GM19035 (cell line): ENCODE results near the gene RFC5.

Experiments used
- ATAC-seq: cut with Tn5 transposase; IDR thresholded peaks from one replicate; pipeline ENCODE4 v1.9.1; 2021; ENCODE audit not compliant: unreplicated experiment

Gene RFC5

DNA sequence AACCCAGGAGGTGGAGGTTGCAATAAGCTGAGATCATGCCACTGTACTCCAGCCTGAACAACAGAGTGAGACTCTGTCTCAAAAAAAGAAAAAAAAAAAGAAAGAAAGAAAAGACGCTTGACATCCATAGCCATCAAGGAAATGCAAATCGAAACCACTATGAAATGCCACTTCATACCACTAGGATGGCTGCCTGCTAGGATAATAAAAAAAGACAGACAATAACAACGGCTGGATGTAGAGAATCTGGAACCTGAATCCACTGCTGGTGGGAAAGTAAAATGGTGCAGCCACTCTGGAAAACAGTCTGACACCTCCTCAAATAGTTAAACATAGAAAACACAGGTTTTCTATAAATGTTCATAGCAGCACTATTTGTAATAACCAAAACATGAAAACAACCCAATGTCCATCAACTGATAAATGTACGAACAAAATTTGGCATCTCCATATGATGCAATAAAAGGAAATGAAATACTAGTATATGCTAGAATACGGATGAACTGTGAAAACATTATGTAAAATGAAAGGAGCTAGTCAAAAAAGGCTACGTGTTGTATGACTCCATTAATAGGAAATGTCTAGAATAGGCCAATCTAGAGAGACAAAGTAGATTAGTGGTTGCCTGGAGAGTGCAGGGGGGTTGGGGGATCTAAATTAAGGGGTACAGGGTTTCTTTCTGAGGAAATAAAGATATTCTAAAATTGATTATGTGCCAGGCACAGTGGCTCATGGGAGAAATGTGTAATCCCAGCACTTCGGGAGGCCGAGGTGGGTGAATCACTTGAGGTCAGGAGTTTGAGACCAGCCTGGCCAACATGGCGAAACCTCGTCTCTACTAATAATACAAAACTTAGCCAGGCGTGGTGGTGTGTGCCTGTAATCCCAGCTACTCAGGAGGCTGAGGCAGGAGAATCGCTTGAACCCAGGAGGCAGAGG, 34.7 kb downstream of the RFC5 start:
- ATAC-seq = no peak

DNA sequence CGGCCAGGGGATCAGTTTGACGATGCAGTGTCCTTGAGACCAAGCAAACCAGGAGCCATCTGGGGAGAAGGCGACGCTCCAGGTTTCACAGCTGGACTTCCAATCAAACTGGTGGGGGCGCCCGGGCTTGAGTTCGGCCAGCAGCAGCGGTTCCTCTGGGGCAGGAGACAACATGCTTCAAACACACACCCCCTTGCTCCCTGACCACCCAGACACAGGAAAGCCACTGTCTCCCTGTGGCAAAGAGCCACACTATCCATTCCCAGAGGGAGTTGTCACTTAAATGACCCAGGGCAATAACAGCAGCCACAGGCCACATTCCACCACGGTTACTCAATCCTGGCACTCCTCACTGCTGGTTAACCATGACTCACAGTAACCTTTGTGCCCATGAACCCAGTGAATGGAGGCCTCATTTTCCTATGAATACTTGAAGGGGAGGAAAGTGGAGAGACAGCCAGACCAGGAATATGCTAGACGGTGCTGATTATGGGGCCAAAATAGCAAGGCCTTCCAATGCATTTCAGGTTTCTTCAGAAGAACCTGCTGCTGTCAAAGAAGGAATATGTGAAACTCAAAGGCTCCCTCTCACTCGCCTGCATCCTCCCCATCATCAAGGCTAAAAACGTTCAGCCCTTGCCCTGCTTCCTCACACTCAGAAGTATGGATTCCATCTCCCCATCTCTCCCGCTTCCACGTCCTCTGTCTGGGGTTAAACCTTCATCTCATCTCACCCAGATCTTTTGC, 36.0 kb downstream of the RFC5 start:
- no peak for ATAC-seq

DNA sequence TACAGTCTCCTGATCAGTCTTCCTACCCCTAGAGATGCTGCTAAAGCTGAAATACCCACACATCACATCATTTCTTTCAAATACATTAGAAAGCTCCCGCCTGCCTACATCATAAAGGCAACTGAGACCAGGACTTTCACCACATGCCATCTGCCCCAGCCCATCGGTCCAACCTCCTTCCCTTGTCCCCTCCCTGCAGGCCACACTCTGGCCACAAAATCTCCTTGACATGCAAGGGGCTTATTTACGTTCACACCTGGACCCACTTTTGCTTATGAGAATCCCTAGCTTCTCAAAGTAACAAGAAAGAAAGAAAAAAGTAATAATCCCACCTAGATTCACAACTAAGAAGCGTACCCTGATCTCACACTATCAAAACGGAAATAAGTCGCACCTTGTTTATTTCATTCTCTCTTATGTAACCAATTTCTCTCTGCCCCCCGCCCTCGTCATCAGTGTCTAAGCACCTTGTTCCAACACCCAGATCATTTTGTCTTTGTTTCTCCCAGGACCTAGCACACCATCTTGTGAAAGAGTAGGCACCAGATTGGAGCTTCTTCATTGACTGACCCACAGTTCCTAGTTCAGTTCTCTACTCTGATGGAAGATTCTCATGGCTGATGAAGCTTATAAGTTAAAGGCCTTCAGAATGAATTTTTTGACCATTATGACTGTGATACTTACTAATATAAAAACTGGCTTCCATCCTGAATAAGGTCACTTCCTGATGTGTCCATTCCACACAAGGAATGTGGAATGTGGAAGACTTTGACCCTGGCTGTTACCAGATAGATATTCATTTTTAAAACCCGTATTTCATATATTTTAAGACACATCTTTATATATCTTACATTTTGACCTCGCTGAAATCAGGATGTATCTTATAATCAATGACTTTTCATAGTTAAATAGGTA, 36.8 kb downstream of the RFC5 start:
- ATAC-seq = no peak

DNA sequence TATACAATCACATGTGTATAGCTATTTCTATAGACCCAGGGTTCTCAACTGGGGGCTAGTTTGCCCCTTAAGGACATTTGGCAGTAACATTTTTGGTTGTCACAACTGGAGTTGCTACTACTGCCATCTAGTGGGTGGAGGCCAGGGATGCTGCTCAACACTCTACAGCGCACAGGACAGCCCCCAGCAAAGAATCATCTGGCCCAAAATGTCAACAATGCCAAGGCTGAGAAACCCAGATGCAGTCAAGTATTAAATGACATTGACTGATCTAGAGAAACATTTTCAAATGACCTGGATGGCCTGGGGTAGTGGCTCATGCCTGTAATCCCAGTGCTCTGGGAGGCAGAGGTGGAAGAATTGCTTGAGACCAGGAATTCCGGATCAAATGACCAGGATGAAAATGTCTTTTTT, 38.6 kb downstream of the RFC5 start:
- peak; percentile 70 for ATAC-seq

DNA sequence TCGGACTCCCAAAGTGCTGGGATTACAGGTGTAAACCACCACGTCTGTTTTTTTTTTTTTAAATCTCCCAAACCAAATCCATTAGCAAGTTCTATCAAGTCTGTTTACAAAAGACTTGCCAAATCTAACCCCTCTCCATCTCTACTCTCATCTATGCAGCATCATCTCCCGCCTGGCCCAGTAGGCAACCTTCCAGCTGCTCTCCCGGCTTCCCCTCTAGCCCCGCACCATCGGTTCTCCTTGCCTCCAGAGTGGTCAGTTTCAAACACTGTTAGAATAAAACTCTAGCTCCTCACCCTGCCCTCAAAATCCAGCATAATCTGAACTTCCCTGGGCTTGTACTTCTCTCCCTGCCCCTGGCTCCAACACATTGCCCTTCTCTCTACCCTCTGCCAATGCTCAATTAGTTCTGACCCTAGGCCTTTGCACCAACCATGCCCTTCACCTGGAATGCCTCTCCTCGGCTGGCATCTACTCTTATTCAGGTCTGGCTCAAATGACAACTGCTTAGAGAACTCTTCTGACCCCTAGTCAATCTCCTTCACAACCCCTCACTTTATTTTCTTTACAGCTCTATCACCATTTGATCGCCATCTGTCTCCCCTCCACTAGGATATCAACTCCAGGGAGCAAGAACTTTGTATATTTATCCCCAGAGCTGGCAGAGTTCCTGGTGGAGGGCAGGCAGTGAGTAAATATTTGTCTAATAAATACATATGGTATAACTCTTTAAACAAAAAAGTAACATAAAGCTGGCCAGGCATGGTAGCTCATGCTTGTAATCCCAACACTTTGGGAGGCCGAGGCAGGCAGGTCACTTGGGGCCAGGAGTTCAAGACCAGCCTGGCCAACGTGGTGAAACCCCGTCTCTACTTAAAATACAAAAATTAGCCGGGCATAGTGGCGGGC, 39.6 kb downstream of the RFC5 start:
- ATAC-seq = no peak

DNA sequence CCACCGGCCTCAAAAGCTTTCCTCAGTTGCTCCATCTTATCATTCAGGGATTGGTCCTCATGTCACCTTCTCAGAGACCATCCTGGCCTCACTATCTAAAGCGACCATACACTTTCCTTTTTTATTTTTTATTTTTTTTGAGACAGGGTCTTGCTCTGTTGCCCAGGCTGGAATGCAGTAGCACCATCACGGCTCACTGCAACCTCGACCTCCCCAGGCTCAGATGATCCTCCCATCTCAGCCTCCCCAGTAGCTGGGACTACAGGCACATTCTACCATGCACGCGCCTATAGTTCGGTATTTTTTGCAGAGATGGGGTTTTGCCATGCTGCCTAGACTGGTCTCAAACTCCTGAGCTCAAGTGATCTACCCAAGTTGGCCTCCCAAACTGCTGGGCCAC, 41.7 kb downstream of the RFC5 start:
- no peak for ATAC-seq

DNA sequence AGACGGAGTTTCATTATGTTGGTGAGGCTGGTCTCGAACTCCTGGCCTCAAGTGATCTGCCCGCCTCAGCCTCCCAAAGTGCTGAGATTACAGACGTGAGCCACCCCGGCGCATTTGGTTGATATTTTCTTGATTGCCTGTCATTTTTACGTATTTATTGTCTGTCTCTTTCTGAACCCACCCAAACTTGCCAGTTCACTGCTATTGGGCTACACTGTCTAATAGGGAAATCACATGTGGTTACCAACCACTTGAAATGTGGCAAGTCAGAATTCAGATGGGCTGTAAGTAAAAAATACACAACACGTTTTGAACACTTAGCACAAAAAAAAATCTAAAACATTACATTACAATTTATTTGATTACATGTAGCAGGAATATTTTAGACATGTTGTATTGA, 42.4 kb downstream of the RFC5 start:
- no peak for ATAC-seq

DNA sequence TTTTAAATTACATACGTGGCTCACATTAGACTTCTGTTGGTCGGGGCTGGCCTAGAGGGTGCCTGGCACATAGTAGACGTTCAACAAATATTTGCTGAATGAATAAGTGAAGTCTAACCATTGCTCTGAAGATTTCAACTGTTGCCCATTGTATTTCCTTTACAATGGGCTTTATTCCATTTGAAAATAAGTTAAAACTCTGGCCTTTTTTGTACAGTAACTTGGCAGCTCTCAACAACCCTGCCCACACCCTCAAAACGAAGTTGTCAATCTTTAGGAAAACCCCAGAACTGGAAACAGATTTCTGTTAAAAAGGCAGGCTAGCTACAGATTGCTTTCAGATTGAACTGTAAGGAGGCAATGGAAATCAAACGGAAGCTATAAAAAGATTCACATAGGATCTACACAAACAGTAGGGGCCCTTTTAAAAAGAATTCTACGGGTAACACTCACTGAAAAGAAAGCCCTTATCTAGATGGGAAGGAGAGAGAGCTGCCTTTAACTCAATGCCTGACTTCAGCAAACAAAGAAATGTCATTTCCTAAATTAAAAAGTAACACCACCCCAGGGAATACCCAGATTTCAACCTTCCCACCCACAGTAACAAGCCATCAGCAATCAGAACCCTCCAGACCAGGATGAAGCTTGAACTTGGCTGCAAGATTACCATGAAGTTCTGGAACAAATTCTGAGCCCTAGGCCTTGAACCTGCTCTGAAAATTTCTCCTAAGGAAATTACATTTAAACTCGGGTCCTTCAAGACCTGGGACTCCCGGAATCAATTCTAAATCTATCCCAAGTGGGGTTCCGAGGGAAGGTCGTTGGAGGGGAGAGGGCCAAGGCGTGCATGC, 43.1 kb downstream of the RFC5 start:
- ATAC-seq = no peak

DNA sequence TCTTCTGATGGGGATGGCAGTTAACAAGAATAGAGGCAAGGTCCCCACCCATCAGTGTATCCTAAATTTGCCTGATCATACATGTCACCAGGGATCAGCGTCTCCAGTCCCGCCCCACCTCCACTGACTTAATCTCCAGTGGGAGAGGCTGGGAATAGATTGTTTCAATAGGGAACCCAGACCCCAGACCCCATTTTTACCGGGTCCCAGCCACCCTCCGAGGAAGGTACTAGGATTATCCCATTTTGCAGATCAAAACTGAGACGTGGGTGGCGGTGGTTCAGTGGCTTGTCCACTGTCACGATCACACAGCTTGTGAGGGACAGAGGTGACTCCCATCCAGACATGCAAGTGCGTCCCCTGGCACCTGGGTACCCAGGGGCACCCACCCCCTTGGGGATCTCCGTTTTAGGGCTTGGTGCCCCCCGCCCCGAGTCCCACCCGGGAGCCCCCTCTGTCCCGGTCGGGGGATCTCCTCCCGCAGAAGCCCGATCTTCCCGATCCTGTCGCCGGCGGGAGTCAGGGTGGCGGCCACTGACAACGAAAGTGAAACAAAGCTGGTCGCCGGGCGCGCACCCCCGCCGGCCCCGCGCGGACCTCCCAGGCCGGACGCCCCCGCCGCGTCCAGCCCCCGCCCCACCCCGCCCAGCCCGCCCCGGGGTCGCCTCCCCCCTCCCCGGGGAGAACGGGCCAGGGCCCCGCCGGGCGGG, 44.0 kb downstream of the RFC5 start:
- ATAC-seq = peak; percentile 42

DNA sequence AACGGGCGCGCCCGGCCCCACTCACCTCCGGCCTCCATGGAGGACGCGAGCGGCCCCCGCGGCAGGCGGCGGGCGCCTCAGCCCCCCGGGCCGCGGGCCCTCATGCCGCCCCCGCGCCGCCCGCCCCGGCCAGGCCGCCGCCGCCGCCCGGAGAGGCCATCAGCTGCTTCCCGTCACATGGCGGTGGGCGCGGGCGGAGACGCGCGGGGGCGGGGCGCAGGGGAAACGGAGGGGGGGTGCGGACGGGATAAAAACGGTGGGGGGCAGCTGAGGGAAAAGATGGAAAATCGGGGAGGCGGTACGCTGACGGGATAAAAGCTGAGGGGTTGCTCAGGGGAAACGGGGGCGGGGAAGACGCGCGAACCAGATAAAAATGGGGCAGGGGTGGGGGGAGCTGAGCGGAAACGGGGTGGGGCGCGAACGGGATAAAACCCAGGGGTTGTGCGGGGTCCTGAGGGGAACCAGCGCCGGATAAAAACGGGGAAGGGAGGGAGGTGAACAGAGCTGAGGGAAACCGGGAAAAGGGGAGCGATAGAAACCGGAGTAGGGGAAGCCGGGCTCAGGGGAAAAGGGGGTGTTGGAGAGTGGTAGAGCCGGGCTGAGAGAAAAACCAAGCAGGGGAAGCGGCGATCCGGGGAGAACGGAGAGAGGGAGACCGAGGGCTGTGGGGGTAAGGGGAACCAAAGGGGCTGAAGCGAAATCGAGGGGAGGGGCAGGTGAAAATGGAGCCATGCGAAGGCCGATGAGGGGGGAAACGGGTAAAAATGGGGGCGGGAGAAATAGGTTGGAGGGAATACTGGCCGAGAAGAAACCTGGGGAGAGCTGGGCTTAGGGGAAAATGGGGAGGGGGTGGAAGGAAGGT, 44.7 kb downstream of the RFC5 start, which contains the start of gene WSB2:
TSS of gene WSB2 (minus strand) at position 169 of the 862 bp plus-strand sequence. CDS start at position 38, 131 bp downstream.
- peak; percentile 42 for ATAC-seq

DNA sequence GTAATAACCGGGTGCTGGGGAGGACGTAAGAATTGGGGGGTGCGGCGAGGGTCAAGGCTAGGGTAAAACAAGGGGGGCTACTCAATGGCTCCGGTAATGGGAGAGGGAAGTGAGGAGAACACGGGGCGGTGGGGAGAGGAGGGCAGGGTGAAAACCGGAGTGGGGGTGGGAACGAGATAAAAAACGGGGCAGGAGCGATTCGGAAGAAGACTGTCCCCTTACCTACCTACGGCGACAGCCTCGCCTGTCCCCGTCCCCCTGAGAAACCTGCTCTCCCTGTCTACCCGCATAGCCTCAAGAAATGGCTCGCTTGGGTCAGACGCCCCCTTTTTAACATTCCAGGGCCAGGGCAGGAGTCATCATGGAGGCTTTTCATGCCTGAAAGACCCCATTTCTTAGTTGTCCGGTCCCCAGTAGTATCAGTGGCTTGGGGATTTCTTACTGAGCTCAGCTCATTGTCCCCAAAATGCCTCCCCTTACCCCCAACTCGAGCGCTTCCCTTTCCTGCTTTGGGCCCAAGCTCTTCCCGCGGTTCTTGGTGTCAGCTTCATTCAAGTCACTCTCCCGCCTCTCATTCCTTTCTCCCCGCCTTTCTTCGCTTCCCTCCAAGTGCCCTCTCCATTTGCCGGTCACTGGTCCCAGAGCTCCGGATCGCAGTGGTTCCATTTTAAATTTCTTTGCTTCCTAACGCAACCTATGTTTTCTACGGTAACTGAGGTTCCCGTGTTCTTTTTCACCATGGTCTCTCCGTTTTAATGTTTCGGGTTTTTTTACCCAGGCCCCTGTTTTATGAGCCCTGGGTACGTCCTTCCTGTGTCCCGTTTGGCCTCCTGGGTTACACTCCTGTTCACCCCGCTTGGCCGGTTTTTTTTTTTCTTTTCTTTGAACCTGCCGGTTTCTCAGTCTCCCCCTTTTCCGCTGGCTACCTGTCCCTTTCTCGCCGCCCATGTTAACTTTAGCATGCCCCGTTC, 45.7 kb downstream of the RFC5 start:
- ATAC-seq = no peak

DNA sequence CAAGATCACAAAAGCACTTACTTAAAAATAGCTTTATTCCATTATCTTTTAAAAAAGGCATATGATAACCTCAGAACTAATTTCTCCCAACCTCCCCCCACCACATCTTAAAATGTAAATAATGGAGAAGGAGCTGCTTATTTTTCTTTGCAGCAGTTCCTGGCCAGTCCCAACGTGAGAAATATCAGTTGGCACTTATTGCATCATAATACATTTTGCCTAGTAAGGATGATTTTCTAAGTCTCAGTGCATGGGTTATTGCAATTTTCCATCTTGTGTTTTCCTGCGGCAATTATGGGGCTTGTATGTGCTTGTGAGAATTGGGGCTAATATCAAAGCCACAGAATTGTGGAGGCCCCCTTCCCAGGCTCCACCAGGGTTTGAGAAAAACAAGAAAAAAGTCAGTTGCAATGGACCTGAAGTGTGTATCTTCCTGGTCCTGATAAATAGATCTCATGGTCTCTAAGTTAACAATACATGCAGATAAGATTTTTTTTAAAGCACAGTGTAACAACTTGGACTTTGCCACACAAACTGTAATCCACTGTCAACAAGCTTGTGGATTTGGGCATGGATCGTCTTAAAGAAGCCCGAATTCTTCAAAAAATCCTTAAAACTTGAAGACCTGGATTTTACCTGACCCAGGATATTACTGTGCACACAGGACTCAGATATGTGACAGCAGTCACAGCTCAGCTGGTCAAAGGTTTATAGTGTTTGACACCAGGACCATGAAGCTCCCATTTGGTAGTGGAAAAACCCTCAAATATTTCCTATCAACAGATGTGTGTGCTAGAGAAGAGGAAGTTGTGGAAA, 47.3 kb downstream of the RFC5 start:
- ATAC-seq = no peak

DNA sequence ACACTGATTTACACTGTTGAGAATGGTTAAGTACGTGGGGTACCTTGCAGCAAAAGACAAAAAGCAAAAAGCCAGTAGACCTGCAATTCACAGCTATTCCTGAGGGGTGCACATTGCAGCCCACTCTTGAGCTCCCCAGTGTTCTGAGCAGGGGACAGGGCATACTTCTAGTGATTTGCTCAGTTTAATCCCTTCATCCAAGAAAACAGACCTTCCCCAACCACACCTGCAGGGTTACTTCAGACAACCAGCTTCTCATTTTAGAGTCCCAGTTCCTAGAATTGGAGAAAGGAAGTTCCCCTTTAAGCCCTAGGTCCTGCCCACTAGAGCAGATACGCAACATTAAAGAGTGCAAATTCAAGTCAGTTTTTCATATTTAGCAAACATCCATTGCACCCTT, 48.1 kb downstream of the RFC5 start:
- no peak for ATAC-seq

DNA sequence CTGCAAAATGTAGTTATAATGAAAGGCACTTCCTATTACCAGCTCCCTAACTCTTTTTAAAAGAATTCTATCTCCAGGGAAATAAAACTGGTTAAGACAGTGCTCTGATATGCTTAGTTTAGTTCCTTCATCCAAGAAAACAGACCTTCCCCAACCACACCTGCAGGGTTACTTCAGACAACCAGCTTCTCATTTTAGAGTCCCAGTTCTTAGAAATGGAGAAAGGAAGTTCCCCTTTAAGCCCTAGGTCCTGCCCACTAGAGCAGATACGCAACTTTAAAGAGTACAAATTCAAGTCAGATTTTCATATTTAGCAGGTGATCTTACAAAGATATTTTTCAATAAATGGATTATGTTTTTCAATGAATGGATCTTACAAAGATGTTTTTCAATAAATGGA, 48.9 kb downstream of the RFC5 start:
- no peak for ATAC-seq

DNA sequence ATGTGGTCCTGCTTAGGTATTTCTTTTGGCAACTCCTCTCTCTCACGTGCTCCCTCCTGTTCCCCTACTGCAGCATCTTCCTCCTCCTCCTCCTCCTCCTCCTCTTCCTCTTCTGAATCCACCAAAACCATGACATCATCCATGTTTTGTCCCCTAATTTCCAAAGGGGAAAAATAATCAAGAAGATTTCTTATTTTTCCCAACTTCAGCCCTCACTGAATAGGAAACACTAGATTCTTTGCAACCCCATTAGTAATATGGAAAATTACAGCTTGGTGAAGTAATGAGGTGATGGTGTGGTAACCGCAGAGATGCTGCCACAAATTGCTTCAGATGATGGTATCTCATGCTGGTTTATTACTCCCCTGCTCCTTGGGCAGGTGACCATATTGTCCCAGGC, 51.9 kb downstream of the RFC5 start:
- ATAC-seq = no peak

DNA sequence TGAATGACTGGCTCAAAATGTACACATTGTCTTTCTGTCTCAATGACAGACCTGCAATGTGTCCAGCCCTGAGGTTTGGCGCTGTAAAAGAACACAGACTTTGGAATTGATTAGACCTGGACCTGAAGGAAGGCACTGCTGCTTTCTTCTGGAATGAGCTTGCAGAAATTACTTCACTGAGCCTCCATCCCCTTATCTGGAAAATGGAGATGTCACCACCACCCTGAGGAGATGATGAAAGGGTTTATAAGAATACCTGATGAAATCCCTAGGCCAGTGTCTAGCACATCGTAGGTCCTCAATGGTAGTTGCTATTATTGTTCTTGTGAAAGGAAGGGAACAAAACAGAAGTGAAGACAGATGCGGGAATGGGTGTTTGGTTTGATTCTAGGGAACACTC, 54.1 kb downstream of the RFC5 start:
- no peak for ATAC-seq
